MCF 10A (cell line): Measurements from ENCODE around the gene CIT. TPM values are rescaled to one million over a fixed set of nuclear protein-coding genes. Genes with fewer than 3 reads are reported as not detected.

Experiments used
- BruUV-seq: library from RNA; stranded (reverse); fragments of 400-500 nt; replicated peaks from 2 replicates; lab custom pipeline; 2021; lab: Mats Ljungman, UMichigan
- CTCF ChIA-PET: fragments of 300-600 bp; sonication (Branson Sonifier 250); formaldehyde crosslinking; extraction: SDS; loops from one replicate; lab custom pipeline; 2021; ENCODE audit warnings: antibody characterized with exemption, inconsistent platforms; lab: Yijun Ruan, JAX
- POLR2A ChIA-PET: fragments of 300-600, 350-650 bp; sonication (Branson Sonifier 250); formaldehyde crosslinking; extraction: SDS; loops from one replicate; lab custom pipeline; 2020; ENCODE audit warnings: antibody characterized with exemption, inconsistent platforms; lab: Yijun Ruan, JAX
- DNase-seq: peaks from one replicate; pipeline ENCODE4 v3.0.0-alpha.2; 2018; ENCODE audit not compliant: unreplicated experiment
- H3K27ac Mint-ChIP-seq: one replicate; pipeline ENCODE4 v1.8.0; 2022; ENCODE audit warnings: mild to moderate bottlenecking, low read depth, mixed read lengths; ENCODE audit not compliant: unreplicated experiment
- H3K27me3 Mint-ChIP-seq: one replicate; pipeline ENCODE4 v1.8.0; 2022; ENCODE audit warnings: mixed read lengths; ENCODE audit not compliant: insufficient read depth, unreplicated experiment
- H3K36me3 Mint-ChIP-seq: one replicate; pipeline ENCODE4 v1.8.0; 2022; ENCODE audit warnings: mild to moderate bottlenecking, moderate library complexity, mixed read lengths; ENCODE audit not compliant: insufficient read depth, unreplicated experiment
- H3K4me1 Mint-ChIP-seq: one replicate; pipeline ENCODE4 v1.8.0; 2022; ENCODE audit warnings: mixed read lengths; ENCODE audit not compliant: insufficient read depth, unreplicated experiment
- H3K4me3 Mint-ChIP-seq: one replicate; pipeline ENCODE4 v1.8.0; 2022; ENCODE audit warnings: mild to moderate bottlenecking, moderate library complexity, mixed read lengths; ENCODE audit not compliant: unreplicated experiment
- H3K9me3 Mint-ChIP-seq: one replicate; pipeline ENCODE4 v1.8.0; 2022; ENCODE audit warnings: mixed read lengths; ENCODE audit not compliant: unreplicated experiment
- CTCF ChIP-seq: fragments of 200-600 bp; IDR thresholded peaks from one replicate; pipeline ENCODE4 v1.8.0; 2022; ENCODE audit warnings: antibody characterized with exemption, mild to moderate bottlenecking; ENCODE audit not compliant: unreplicated experiment
- intact Hi-C: fragments of 100-400 bp; cut with micrococcal nuclease; formaldehyde crosslinking; loops from 2 replicates; pipeline ENCODE4 v1.14.1; 2022
- total RNA-seq: library from RNA; stranded (reverse); gene quantifications from 2 replicates; pipeline ENCODE4 v1.2.3, GENCODE V29; 2022

The CIT gene
- total RNA-seq, 1 experiment from 2014 or later: 25.0 TPM

GRCh38 chr12:119828300-119828699, 48.8 kb downstream of the CIT start:
- intact Hi-C loops: no loop called here
- CTCF ChIA-PET: no interaction called here
- no peak for TF ChIP-seq CTCF
- no peak for DNase-seq
- Mint-ChIP-seq H3K36me3 (peaks cover 9% of the 10 kb centered on the region), H3K27me3 (no peaks in the 10 kb centered on the region), H3K27ac (no peak overlapping the region), H3K4me3 (no peak overlapping the region), H3K4me1 (no peaks in the 10 kb centered on the region), H3K9me3 (no peaks in the 10 kb centered on the region)
- POLR2A ChIA-PET: no interaction called here
- BruUV-seq: no TSS peak

GRCh38 chr12:119827760-119828159, 49.4 kb downstream of the CIT start:
- CTCF ChIA-PET: interaction anchor here (0.8 kb wide), 1 partner anchor 160 kb away, joined by 3 read pairs; the partner anchor contains the start of gene PRKAB1

DNA sequence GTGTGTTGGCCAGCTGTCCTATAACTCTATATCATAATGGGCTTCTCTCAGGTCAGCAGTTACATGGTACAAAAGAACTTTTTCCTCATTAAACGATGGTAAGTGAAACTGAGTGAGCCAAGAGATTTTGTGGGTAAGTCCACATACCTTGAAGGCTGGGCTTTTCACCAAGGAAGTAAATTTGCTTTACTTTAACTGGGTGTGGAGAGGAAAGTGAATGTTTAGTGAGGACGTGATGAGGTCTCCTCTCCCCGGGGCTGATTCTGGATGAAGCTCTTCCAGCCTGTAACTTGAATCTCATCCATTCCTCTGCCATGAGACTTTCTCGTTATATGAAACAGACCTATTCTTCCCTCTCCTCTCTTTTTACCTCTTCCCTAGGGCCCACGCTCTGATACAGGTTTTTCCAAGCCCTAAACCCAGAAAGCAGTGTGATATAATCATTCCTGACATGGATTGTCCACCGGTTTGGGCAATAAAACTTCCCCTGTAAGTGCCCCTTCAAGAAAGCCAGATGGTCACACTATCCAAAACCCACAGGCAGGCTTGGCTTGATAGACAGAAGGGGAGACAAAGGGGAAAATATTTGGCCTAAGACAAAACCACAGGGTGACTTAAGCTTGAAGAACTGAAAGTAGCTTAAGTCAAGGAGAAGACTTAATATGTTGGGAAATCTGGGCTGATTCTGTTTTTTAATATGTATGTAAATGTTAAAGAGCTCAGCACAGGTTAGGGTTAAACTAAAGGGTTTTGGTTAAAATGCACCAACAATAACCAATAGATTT, 50.3 kb downstream of the CIT start:
- H3K27me3 Mint-ChIP-seq: no peaks in the 10 kb centered on the region
- H3K36me3 Mint-ChIP-seq: peaks cover 14% of the 10 kb centered on the region
- H3K27ac Mint-ChIP-seq: no peak overlapping the region
- H3K4me3 Mint-ChIP-seq: no peak overlapping the region
- ChIA-PET CTCF (no interaction called here), POLR2A (no interaction called here)
- no TSS peak for BruUV-seq
- no peak for DNase-seq
- H3K9me3 Mint-ChIP-seq: no peaks in the 10 kb centered on the region
- no peak for TF ChIP-seq CTCF
- intact Hi-C loops: no loop called here
- H3K4me1 Mint-ChIP-seq: no peaks in the 10 kb centered on the region

More at GRCh38 chr12:119827760-119828159, 49.4 kb downstream of the CIT start:
- Mint-ChIP-seq H3K27me3 (no peaks in the 10 kb centered on the region), H3K27ac (no peak overlapping the region), H3K9me3 (no peaks in the 10 kb centered on the region), H3K4me3 (no peak overlapping the region), H3K36me3 (peaks cover 9% of the 10 kb centered on the region), H3K4me1 (no peaks in the 10 kb centered on the region)
- TF ChIP-seq CTCF: no peak
- POLR2A ChIA-PET: no interaction called here
- intact Hi-C loops: no loop called here
- no peak for DNase-seq
- no TSS peak for BruUV-seq

DNA sequence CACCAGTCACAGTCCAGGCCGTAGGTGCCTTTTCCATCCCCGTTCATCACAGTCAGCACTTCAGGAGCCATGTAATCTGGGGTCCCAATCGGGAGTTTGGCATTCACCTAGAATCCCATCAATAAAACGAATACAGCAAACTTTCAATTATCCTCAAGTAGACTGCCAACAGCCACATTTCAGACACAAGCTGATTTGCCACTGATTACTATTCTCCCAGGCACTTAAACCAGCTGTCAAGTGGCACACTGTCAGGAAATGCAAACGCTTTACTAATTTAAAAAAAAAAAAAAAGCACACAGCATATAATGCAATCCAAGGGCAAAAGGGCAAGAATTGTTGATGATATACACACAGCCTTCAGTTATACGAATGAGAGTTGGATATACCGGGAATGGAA, 51.9 kb downstream of the CIT start:
- no peaks in the 10 kb centered on the region for H3K27me3 Mint-ChIP-seq
- H3K4me1 Mint-ChIP-seq: no peaks in the 10 kb centered on the region
- CTCF ChIA-PET: no interaction called here
- peaks cover 14% of the 10 kb centered on the region for H3K36me3 Mint-ChIP-seq
- H3K4me3 Mint-ChIP-seq: no peak overlapping the region
- POLR2A ChIA-PET: no interaction called here
- DNase-seq: no peak
- no peaks in the 10 kb centered on the region for H3K9me3 Mint-ChIP-seq
- no peak for TF ChIP-seq CTCF
- H3K27ac Mint-ChIP-seq: no peak overlapping the region
- intact Hi-C loops: no loop called here
- BruUV-seq: no TSS peak
